ENCODE results near the gene NTRK1. TPM values are rescaled to one million over a fixed set of nuclear protein-coding genes. Genes with fewer than 3 reads are reported as not detected.
A peak's percentile ranks its signal among the peaks of the same experiment; 100 is the strongest.

Gene NTRK1
- total and polyA plus RNA-seq, 4 experiments from 2014 or later = 0.23 TPM; not detected in 3

DNA sequence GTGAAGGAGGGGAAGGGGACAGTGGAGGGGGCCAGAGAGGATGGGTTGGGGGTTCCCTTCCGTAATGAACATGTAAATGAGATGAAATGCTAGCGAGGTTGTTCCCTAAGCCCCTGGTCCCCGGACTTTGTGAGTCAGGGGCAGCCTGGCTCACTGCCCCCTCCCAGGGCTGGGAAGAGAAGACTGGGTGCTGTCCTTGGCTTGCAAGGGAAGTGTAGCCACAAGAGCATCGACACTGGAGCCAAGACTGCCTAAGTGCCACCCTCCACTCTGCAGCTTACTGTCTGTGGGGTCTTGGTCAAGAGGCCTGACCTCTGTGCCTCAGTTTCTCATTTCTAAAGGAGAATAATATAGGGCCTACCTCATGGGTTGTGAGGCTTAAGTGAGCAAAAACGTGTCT is 33.3 kb downstream of the NTRK1 start:
- peaks cover 20 to 36% of the 10 kb centered on the region in 2 donors for H3K27me3 Mint-ChIP-seq
- DNase-seq = no peak
- CTCF ChIA-PET (ENCODE audit: partially characterized antibody) = interaction anchor here (1.1 to 6.9 kb wide), 3 partner anchors 57 to 204 kb away, joined by 3 to 69 read pairs (median 3); no protein-coding TSS in a partner anchor

DNA sequence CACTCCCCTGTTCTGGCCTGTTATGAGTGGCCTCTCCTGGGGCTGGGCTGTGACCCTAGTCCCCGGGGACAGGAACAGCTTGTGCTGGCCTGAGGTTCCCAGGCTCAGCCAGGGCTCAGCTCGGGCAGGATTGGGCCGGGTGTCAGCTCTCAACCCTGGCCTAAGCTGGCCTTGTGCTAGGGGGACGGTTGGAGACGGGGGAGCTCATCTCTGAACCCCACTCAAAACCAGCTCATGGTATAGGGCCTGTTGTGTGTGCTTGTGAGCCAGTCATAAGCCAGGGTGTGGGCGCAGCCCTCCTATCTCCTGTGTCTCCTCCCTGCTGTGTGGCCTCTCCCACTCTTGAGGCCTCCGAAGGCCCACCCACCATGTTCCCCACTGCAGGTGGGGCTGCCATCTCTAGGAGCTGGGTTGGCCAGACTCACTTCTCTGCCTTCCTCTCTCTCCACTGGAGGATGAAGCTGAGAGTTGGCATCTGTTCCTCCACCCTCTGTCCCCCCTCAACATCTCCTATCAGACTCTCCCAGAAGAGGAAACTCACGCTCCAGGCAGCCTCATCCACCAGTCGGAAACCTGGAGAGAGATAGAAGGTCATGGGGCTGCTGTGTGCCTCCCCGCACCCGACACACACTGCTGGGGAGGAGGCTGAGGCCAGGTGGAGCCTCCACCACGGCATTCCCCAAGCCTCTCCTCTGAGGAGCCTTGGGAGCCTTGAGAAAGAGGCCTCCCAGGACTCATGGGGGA is 34.2 kb downstream of the NTRK1 start:
- H3K36me3 ChIP-seq (ENCODE audit: insufficient read depth, low read length) = no peaks in the 10 kb centered on the region
- peaks cover 11% of the 10 kb centered on the region for H3K27me3 ChIP-seq (ENCODE audit: insufficient read depth, low read length)
- H3K27ac ChIP-seq (ENCODE audit: low read depth, low read length) = no peak overlapping the region
- no peak overlapping the region for H3K4me3 ChIP-seq (ENCODE audit: low read length in 2 of 2)
- intact Hi-C loops (cut with micrococcal nuclease) = loop anchor here (5.0 to 10.0 kb wide), 2 partner anchors 180 to 242 kb away; partner anchors contain the start of gene ETV3
- Mint-ChIP-seq H3K27ac (no peak overlapping the region), H3K4me1 (peaks cover 7 to 29% (median 12%) of the 10 kb centered on the region in 4 donors), H3K36me3 (no peaks in the 10 kb centered on the region), H3K4me3 (no peak overlapping the region), H3K9me3 (peaks cover 0 to 2% (median 0%) of the 10 kb centered on the region in 8 donors), H3K27me3 (peaks cover 22 to 33% of the 10 kb centered on the region in 2 donors)
- H3K9me3 ChIP-seq (ENCODE audit: control insufficient read depth in 1 of 2, low read length in 2 of 2) = no peaks in the 10 kb centered on the region
- DNase-seq = no peak
- H3K4me1 ChIP-seq (ENCODE audit: insufficient read depth, low read length) = peaks cover 22% of the 10 kb centered on the region
- ChIA-PET POLR2A (ENCODE audit: partially characterized antibody) (no interaction called here), CTCF (ENCODE audit: partially characterized antibody) (interaction anchor here (0.8 to 6.9 kb wide), 4 partner anchors 57 to 205 kb away, joined by 3 to 69 read pairs (median 3); no protein-coding TSS in a partner anchor)

More for the DNA sequence above, 33.3 kb downstream of the NTRK1 start:
- no peak overlapping the region for H3K27ac ChIP-seq (ENCODE audit: low read depth, low read length)
- H3K4me3 ChIP-seq (ENCODE audit: low read length in 2 of 2) = no peak overlapping the region
- no peaks in the 10 kb centered on the region for H3K9me3 ChIP-seq (ENCODE audit: control insufficient read depth in 1 of 2, low read length in 2 of 2)
- H3K27me3 ChIP-seq (ENCODE audit: insufficient read depth, low read length) = peaks cover 11% of the 10 kb centered on the region
- no peaks in the 10 kb centered on the region for H3K36me3 ChIP-seq (ENCODE audit: insufficient read depth, low read length)
- Mint-ChIP-seq H3K27ac (no peak overlapping the region), H3K36me3 (no peaks in the 10 kb centered on the region), H3K4me3 (peak overlapping the region in 4 of 8 donors; percentile 25 to 58 (median 40)), H3K4me1 (peaks cover 7 to 29% (median 12%) of the 10 kb centered on the region in 4 donors), H3K9me3 (peaks cover 0 to 2% (median 0%) of the 10 kb centered on the region in 8 donors)
- H3K4me1 ChIP-seq (ENCODE audit: insufficient read depth, low read length) = peaks cover 22% of the 10 kb centered on the region
- intact Hi-C loops (cut with micrococcal nuclease) = loop anchor here (5.0 to 10.0 kb wide), 2 partner anchors 181 to 243 kb away; partner anchors contain the start of gene ETV3
- POLR2A ChIA-PET (ENCODE audit: partially characterized antibody) = no interaction called here

DNA sequence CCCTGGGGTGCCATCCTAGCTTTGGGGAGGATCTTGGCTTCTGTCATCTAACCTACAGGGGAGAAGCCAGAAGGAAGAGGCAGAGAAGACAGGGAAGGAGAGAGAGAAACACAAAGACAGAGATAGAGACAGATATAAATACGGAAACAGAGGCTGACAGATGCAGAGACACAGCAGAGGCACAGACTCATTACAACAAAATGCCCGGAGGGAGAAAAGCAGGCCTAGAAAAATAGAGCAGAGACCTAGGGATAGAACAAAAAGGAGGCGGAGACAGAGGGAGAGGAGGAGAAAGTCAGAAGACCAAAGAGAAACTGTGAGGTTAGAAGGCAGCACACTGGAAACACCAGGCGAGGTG is 34.8 kb downstream of the NTRK1 start:
- intact Hi-C loops (cut with micrococcal nuclease) = loop anchor here (10.0 kb wide), 1 partner anchor 179 kb away; no protein-coding TSS in a partner anchor
- Mint-ChIP-seq H3K9me3 (peaks cover 0 to 2% (median 0%) of the 10 kb centered on the region in 8 donors), H3K27me3 (peaks cover 22 to 31% of the 10 kb centered on the region in 2 donors), H3K36me3 (no peaks in the 10 kb centered on the region), H3K4me3 (no peak overlapping the region), H3K4me1 (peaks cover 5 to 25% (median 10%) of the 10 kb centered on the region in 4 donors), H3K27ac (peak overlapping the region in 1 of 7 donors; percentile 28)
- no peak for DNase-seq
- Histone ChIP-seq H3K36me3 (ENCODE audit: insufficient read depth, low read length) (no peaks in the 10 kb centered on the region), H3K9me3 (ENCODE audit: control insufficient read depth in 1 of 2, low read length in 2 of 2) (no peaks in the 10 kb centered on the region), H3K4me1 (ENCODE audit: insufficient read depth, low read length) (peaks cover 22% of the 10 kb centered on the region), H3K27ac (ENCODE audit: low read depth, low read length) (no peak overlapping the region), H3K4me3 (ENCODE audit: low read length in 2 of 2) (no peak overlapping the region), H3K27me3 (ENCODE audit: insufficient read depth, low read length) (peaks cover 11% of the 10 kb centered on the region)
- CTCF ChIA-PET (ENCODE audit: partially characterized antibody) = interaction anchor here (1.5 kb wide), 1 partner anchor 179 kb away, joined by 3 read pairs; no protein-coding TSS in a partner anchor
- POLR2A ChIA-PET (ENCODE audit: partially characterized antibody) = no interaction called here

DNA sequence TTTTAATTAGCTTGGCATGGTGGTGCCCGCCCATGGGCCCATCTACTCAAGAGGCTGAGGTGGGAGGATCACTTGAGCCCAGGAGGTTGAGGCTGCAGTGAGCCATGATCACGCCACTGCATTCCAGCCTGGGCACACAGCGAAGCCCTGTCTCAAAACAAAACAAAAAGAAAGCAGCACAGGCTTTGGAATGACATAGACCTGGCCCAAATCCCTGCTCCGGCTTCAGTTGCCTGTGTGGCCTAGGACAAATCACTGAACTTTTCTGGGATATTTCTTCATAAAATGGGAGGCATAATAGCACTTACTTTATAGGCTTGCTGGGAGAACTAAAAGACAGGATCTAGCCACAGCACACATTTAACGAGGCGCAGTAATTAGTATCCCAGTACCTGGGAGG is 35.3 kb downstream of the NTRK1 start:
- no peaks in the 10 kb centered on the region for H3K9me3 ChIP-seq (ENCODE audit: control insufficient read depth in 1 of 2, low read length in 2 of 2)
- intact Hi-C loops (cut with micrococcal nuclease) = loop anchor here (10.0 kb wide), 1 partner anchor 179 kb away; no protein-coding TSS in a partner anchor
- Mint-ChIP-seq H3K4me1 (peaks cover 5 to 24% (median 10%) of the 10 kb centered on the region in 4 donors), H3K36me3 (no peaks in the 10 kb centered on the region), H3K4me3 (no peak overlapping the region), H3K9me3 (peaks cover 0 to 2% (median 0%) of the 10 kb centered on the region in 8 donors), H3K27me3 (peaks cover 22 to 31% of the 10 kb centered on the region in 2 donors), H3K27ac (peak overlapping the region in 1 of 7 donors; percentile 28)
- H3K27ac ChIP-seq (ENCODE audit: low read depth, low read length) = no peak overlapping the region
- H3K36me3 ChIP-seq (ENCODE audit: insufficient read depth, low read length) = no peaks in the 10 kb centered on the region
- H3K27me3 ChIP-seq (ENCODE audit: insufficient read depth, low read length) = peaks cover 11% of the 10 kb centered on the region
- no peak overlapping the region for H3K4me3 ChIP-seq (ENCODE audit: low read length in 2 of 2)
- DNase-seq = no peak
- peaks cover 22% of the 10 kb centered on the region for H3K4me1 ChIP-seq (ENCODE audit: insufficient read depth, low read length)
- POLR2A ChIA-PET (ENCODE audit: partially characterized antibody) = no interaction called here
- CTCF ChIA-PET (ENCODE audit: partially characterized antibody) = interaction anchor here (1.0 kb wide), 1 partner anchor 32 kb away, joined by 3 read pairs; no protein-coding TSS in a partner anchor

DNA sequence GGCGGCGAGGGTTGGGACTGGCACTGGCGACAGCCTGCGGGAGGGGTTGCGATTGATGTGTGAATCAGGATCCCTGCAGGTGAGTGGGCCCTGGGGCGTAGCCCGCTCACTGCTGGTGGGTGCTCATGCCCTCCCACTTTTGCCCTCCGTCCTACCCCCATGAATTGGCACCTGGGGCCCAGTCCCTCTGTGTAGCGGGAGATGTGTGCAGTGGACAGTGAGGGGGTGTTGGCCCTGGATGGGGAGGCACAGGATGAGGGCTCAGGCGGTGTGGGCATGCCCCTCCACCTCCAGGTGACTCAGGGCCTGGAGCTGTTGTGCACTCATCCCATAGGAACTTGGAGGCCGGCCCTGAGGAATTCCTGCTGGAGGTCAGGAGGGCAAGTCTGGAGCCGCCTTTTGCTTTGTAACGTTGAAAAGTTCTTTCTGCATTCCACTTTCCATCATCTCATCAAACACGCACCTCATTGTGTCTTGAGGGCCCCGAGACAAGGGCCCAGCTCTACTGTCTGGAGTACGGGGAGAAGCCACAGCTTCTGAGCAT is 35.9 kb downstream of the NTRK1 start:
- H3K27ac Mint-ChIP-seq = no peak overlapping the region
- H3K27me3 ChIP-seq (ENCODE audit: insufficient read depth, low read length) = peaks cover 11% of the 10 kb centered on the region
- H3K9me3 Mint-ChIP-seq = peaks cover 0 to 2% (median 0%) of the 10 kb centered on the region in 8 donors
- peaks cover 3 to 23% (median 10%) of the 10 kb centered on the region in 4 donors for H3K4me1 Mint-ChIP-seq
- H3K27me3 Mint-ChIP-seq = peaks cover 23 to 34% of the 10 kb centered on the region in 2 donors
- H3K4me3 Mint-ChIP-seq = no peak overlapping the region
- no peaks in the 10 kb centered on the region for H3K36me3 Mint-ChIP-seq
- no peak overlapping the region for H3K4me3 ChIP-seq (ENCODE audit: low read length in 2 of 2)
- no peak for DNase-seq
- no peaks in the 10 kb centered on the region for H3K9me3 ChIP-seq (ENCODE audit: control insufficient read depth in 1 of 2, low read length in 2 of 2)
- POLR2A ChIA-PET (ENCODE audit: partially characterized antibody) = no interaction called here
- H3K4me1 ChIP-seq (ENCODE audit: insufficient read depth, low read length) = peaks cover 22% of the 10 kb centered on the region
- H3K36me3 ChIP-seq (ENCODE audit: insufficient read depth, low read length) = no peaks in the 10 kb centered on the region
- intact Hi-C loops (cut with micrococcal nuclease) = loop anchor here (10.0 kb wide), 1 partner anchor 178 kb away; no protein-coding TSS in a partner anchor
- no peak overlapping the region for H3K27ac ChIP-seq (ENCODE audit: low read depth, low read length)
- CTCF ChIA-PET (ENCODE audit: partially characterized antibody) = interaction anchor here (1.0 kb wide), 1 partner anchor 31 kb away, joined by 3 read pairs; no protein-coding TSS in a partner anchor

DNA sequence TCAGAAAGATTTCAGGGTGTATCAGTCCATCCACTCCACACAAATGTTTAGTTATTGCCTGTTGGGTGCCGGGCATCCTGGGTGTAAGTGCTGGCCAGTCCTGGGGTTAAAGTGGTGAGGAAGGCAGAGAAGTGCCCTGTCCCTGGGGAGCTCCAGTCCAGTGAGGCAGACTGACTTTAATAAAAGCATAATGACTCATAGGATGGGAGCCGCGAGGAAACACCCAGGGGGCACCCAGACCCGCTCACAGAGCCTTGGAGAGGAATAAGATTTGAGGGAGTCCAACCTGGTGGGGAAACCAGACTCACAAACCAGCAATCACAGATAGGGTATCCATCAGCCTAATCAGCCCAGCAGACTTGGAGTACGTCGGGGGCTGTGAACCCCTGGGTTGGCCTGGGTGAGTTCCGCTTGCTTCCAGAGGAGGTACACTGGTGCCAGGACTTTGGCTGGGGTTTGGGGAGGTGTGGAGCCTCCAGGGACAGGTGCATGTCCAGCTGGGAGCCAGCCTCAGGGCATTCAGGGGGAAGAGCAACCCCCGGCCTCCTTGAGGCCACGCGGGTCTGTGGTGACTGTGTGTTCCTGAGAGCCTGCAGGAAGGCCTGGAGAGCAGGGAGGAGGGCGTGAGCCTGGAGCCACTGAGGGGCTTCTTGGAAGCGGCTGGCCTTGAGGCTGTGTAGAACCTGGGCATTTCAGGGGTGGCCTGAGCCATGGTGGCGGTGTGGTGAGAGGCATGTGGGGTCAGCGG is 36.6 kb downstream of the NTRK1 start:
- Mint-ChIP-seq H3K4me1 (peaks cover 2 to 16% (median 6%) of the 10 kb centered on the region in 4 donors), H3K27me3 (peaks cover 23 to 33% of the 10 kb centered on the region in 2 donors), H3K4me3 (no peak overlapping the region), H3K9me3 (peaks cover 0 to 2% (median 0%) of the 10 kb centered on the region in 8 donors), H3K36me3 (no peaks in the 10 kb centered on the region), H3K27ac (peak overlapping the region in 2 of 7 donors; percentile 46 to 72)
- CTCF ChIA-PET (ENCODE audit: partially characterized antibody) = interaction anchor here (0.5 to 1.0 kb wide), 2 partner anchors 31 to 59 kb away, joined by 3 read pairs; no protein-coding TSS in a partner anchor
- Histone ChIP-seq H3K4me1 (ENCODE audit: insufficient read depth, low read length) (peaks cover 17% of the 10 kb centered on the region), H3K36me3 (ENCODE audit: insufficient read depth, low read length) (no peaks in the 10 kb centered on the region), H3K27me3 (ENCODE audit: insufficient read depth, low read length) (peaks cover 11% of the 10 kb centered on the region), H3K9me3 (ENCODE audit: control insufficient read depth in 1 of 2, low read length in 2 of 2) (no peaks in the 10 kb centered on the region), H3K4me3 (ENCODE audit: low read length in 2 of 2) (no peak overlapping the region), H3K27ac (ENCODE audit: low read depth, low read length) (no peak overlapping the region)
- POLR2A ChIA-PET (ENCODE audit: partially characterized antibody) = no interaction called here
- DNase-seq = no peak
- intact Hi-C loops (cut with micrococcal nuclease) = loop anchor here (10.0 kb wide), 1 partner anchor 178 kb away; no protein-coding TSS in a partner anchor
